HG03159 (cell line): Measurements from ENCODE around the gene GRK3.
A peak's percentile ranks its signal among the peaks of the same experiment; 100 is the strongest.

Source experiments
- ATAC-seq: cut with Tn5 transposase; IDR thresholded peaks from one replicate; pipeline ENCODE4 v1.9.1; 2021; ENCODE audit warnings: mild to moderate bottlenecking, moderate library complexity; ENCODE audit not compliant: unreplicated experiment

Gene GRK3

GRCh38 chr22:25656724-25657123, 92.2 kb downstream of the GRK3 start:
- peak; percentile 83 for ATAC-seq

GRCh38 chr22:25658633-25659032, 94.2 kb downstream of the GRK3 start:
- ATAC-seq = no peak

- ATAC-seq = no peak
Measured at GRCh38 chr22:25659413-25659812, 94.9 kb downstream of the GRK3 start.

DNA sequence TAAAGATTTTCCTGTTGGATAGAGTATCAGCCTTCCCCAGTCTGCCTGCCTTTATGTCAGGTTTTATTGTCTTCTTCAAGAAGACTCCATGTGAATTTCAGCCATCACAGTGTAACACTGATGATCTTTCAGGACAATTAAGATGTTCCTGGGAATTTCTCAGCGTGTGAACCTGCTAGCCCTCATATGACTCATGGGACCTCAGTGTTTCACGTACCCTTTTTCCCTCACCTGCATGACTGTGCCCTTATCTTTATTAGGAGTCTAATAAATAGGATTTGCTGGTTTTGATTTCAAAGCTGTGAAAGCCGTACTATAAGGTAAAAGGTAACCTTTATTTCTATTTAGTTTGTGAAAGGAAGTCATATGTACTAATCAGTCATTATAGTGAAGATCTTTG, 95.9 kb downstream of the GRK3 start:
- ATAC-seq = no peak

DNA sequence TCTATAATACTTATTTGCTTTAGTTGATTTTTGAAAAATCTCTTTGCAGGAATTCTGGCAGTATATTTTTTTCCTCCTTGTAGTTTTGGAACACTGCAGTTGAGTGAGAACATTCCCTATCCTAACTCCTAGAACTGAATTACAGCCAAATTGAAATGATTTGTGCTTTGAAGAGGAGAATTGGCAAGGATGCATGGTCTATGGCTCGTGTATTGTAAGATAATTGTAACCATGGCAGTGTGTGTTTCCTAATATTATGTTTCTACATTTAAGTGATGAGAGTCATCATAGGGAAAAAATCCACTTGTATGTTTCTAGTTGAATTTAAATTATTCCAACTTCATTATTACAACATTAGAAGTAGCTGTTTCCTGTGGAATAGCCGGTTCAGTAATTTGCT, 96.6 kb downstream of the GRK3 start:
- no peak for ATAC-seq

DNA sequence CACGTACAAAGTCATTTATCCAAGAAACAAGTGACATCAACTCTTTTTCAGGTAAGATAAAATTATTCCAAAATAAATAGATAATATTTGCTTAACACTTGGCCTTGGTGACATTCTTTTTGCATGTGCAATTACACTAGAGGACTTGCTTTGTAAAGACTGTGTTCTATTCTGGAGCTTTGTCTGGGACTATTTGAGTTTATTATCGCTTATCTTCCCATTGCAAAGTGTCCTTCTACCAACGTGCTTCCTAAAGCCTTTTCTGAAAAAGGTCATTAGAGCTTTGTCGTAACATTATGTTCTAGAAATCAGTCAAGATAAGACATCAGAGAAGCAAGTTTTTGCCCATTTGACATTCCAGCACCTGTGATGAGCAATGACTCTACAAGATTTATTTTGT, 99.2 kb downstream of the GRK3 start:
- no peak for ATAC-seq

DNA sequence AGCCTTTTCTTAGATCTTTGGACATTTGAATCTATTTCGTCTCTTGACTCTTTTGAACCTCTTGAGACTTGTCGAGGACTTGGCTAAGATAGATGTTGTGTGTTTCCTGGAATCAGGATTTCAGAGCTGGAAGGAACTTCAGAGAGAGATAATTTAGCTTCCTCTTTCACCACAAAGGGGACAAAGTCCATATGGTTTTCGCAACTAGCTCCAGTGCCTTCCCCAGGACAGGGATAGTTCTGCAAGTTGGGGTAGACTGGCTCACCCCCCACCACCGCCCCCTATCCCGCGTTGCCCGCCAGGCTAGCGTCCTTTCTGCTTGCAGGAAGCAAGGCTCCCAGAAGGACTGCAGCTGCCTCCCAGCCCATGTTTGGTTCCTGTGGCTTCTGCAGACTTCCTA, 101.8 kb downstream of the GRK3 start:
- no peak for ATAC-seq

DNA sequence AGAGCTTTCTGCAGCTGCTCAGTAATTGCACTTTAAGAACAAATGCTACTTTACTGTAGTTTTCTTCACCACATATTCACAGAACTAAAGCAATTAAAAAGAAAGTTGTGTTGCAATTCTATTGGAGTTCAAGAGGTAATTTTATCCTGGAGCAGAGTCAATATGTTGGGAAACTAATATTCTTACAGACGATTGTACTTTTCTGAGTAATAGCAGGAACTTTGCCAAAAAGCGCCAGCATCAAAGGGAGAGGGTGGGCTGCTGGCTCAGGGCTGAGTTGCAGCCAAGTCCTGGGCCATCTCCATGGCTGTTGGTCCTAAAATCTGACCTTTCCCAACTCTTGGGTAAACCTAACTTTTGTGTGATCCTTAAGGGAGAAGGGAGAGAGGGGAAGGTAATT, 104.0 kb downstream of the GRK3 start:
- ATAC-seq = no peak

- ATAC-seq = no peak
Measured at GRCh38 chr22:25669253-25670069, 105.0 kb downstream of the GRK3 start.

GRCh38 chr22:25670070-25670461, 105.6 kb downstream of the GRK3 start:
- no peak for ATAC-seq

DNA sequence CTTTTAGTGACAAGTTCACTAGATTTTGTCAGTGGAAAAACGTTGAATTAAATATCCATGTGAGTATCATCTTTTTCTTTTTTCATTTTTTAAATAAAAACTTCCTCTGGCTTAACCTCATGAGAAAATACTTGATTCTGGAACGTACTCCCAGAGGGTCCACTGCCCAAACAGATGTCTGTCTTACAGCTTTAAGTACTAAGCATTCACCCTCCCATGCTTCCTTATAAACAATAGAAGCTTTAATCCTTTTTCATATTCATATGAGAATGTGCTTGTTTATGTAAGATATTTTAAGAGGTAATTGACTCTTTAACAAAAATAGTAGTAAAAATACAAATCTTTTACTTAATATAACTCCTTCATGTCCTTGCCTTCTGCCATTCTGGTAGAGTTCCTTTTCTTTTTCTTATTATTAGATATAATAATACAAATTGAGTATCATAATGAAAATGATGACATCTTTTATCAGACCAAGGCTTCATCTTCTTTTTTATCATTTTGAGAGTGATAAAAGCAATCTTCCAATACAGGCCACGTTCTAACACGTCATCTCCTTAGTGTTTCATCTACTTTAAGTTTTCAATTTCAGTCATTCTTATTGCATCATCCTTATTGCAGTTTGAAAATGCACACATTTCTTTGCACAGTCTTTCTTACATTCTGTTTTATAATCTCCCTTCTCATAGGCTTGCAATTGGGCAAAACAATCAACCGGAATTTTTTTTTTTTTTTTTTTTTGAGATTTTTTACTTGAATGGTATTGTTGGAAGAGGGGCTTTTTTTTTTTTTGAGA, 108.0 kb downstream of the GRK3 start:
- no peak for ATAC-seq

GRCh38 chr22:25673713-25674112, 109.2 kb downstream of the GRK3 start:
- ATAC-seq = no peak

- ATAC-seq = no peak
Measured at GRCh38 chr22:25677631-25678030, 113.2 kb downstream of the GRK3 start.

GRCh38 chr22:25680051-25680450, 115.6 kb downstream of the GRK3 start:
- ATAC-seq = no peak

GRCh38 chr22:25680956-25681355, 116.5 kb downstream of the GRK3 start:
- no peak for ATAC-seq

DNA sequence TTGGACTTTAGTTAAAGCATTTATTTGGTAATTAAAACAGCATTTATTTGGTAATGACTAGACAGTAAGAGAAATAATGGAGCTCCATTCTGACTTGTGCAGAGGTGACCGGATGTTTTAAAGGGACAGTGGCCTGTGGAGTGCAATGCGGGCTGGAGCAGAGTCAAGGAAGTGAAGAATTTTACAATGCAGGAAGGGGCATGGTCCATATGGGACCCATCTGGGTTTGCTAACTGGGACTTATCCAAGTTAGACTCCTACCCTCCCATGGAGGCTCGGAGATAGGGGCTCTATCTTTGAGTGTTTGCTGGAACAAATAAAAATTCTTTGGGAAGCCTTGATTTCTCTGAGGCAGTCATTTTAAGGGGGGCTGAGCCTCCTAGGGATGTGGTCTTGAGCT, 117.6 kb downstream of the GRK3 start:
- no peak for ATAC-seq

GRCh38 chr22:25688627-25689026, 124.2 kb downstream of the GRK3 start:
- no peak for ATAC-seq

DNA sequence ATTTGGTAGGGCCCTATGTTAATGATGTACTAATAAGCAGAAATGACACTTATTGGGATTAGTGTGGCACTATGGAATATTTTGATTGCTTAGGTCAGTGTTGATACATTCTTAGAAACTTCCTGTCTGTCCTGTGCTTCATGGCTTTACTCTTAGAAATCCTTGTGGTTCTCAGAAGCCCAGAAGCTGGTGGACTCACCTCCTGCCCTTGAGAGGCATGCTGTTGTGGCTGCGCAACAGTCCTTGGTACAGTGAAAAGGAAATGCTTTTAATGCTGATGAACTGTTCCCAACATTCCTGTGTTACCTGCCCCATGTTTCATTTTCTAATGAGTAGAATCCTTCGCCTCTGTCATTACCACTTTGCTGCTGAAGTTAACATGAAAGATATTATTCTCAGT, 125.2 kb downstream of the GRK3 start:
- ATAC-seq = no peak

DNA sequence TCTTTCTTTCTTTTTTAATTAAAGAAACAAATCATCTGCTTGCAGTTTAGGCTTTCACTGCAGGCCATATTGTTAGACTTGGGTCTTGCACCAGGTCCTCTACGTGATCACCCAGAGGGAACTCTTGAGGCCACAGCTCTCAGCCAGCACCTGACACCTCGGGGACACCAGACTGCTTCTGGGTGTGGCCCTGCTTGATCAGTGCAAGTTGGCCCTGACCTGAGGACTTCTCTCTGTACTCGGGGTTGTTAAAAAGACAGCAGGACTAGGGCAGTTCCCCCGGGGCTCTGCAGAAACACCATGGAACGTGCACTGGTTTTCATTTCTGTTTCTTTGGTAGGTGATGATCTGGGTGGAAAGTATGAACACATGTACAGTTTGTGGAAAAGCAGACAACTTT, 126.3 kb downstream of the GRK3 start:
- ATAC-seq = no peak

DNA sequence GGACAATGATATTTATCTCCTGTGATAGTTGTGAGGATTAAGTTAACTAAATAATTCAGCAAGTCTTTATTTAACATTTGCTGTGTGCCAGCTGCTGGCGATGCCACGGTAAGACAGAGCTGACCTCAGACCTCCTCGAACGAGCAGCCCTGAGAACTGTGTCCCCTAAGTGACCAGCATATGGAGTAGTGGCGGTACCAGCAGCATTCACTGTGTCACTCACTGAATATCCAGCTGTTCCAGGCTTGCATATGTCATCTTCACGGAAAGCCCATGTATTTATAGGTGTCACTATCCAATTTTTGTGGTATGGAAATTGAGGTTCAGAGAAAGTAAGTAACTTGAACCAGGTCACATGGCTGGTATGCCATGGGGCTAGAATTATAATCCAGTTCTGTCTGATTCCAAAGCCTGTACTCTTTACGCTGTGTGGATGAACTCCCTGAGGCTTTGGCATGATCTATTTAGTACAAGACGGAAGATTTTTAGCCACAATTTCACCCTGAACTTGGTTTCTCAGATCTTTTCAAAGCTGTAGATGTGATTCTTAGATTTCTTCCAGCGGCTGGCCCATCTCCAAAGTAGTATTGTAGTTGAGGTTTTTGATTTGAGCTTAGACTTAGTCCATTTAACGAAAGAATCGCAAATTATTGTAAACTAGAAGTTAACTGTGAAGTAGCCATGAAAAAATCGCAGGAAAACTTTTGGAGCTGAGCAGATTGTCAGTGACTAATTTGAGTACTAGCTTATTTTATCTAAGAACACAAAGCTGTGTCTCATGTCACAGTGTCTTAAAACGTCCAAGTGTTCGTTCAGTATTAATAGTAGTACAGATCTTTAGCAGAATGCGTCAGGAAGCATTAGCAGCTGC, 128.2 kb downstream of the GRK3 start:
- ATAC-seq = no peak

GRCh38 chr22:25693268-25693565, 128.7 kb downstream of the GRK3 start:
- no peak for ATAC-seq
